Mucosa of stomach (tissue), 1 donor: ENCODE measurements around the gene ABCC4.

ENCODE experiments used
- H3K27me3 ChIP-seq: one replicate; pipeline ENCODE4 v1.7.0; 2013; ENCODE audit warnings: mild to moderate bottlenecking, low read length; ENCODE audit not compliant: control insufficient read depth, insufficient read depth
- H3K36me3 ChIP-seq: one replicate; pipeline ENCODE4 v1.7.0; 2013; ENCODE audit warnings: low read length; ENCODE audit not compliant: control insufficient read depth, insufficient read depth
- H3K4me1 ChIP-seq: one replicate; pipeline ENCODE4 v1.7.0; 2013; ENCODE audit warnings: mild to moderate bottlenecking, low read length; ENCODE audit not compliant: control insufficient read depth, insufficient read depth
- H3K4me3 ChIP-seq: one replicate; pipeline ENCODE4 v1.7.0; 2013; ENCODE audit warnings: low read length
- H3K9ac ChIP-seq: one replicate; pipeline ENCODE4 v1.7.0; 2013; ENCODE audit warnings: mild to moderate bottlenecking, low read length, moderate library complexity
- H3K9me3 ChIP-seq: one replicate; pipeline ENCODE4 v1.7.0; 2013; ENCODE audit warnings: mild to moderate bottlenecking, low read length, moderate library complexity; ENCODE audit not compliant: control insufficient read depth
- donor health status: Pancreatic carcinoma.

ABCC4 gene

GRCh38 chr13:94996445-94996844 lies 304.8 kb downstream of the ABCC4 start:
- Histone ChIP-seq H3K9ac (no peak overlapping the region), H3K4me3 (no peak overlapping the region), H3K36me3 (no peaks in the 10 kb centered on the region), H3K4me1 (no peaks in the 10 kb centered on the region), H3K9me3 (no peaks in the 10 kb centered on the region), H3K27me3 (no peaks in the 10 kb centered on the region)

GRCh38 chr13:94994506-94994905 lies 306.7 kb downstream of the ABCC4 start:
- no peak overlapping the region for H3K9ac ChIP-seq
- H3K36me3 ChIP-seq: no peaks in the 10 kb centered on the region
- H3K4me1 ChIP-seq: no peaks in the 10 kb centered on the region
- no peak overlapping the region for H3K4me3 ChIP-seq
- H3K9me3 ChIP-seq: no peaks in the 10 kb centered on the region
- H3K27me3 ChIP-seq: no peaks in the 10 kb centered on the region

GRCh38 chr13:94993616-94994015 lies 307.6 kb downstream of the ABCC4 start:
- Histone ChIP-seq H3K9me3 (no peaks in the 10 kb centered on the region), H3K36me3 (no peaks in the 10 kb centered on the region), H3K9ac (no peak overlapping the region), H3K4me1 (no peaks in the 10 kb centered on the region), H3K27me3 (no peaks in the 10 kb centered on the region), H3K4me3 (no peak overlapping the region)

GRCh38 chr13:94992036-94992960 lies 309.0 kb downstream of the ABCC4 start:
- no peaks in the 10 kb centered on the region for H3K27me3 ChIP-seq
- H3K4me3 ChIP-seq: no peak overlapping the region
- H3K36me3 ChIP-seq: no peaks in the 10 kb centered on the region
- no peaks in the 10 kb centered on the region for H3K9me3 ChIP-seq
- H3K9ac ChIP-seq: no peak overlapping the region
- H3K4me1 ChIP-seq: no peaks in the 10 kb centered on the region

- Histone ChIP-seq H3K36me3 (no peaks in the 10 kb centered on the region), H3K27me3 (no peaks in the 10 kb centered on the region), H3K4me1 (no peaks in the 10 kb centered on the region), H3K4me3 (no peak overlapping the region), H3K9me3 (no peaks in the 10 kb centered on the region), H3K9ac (no peak overlapping the region)
Measured at GRCh38 chr13:94988654-94989053, 312.6 kb downstream of the ABCC4 start.

GRCh38 chr13:94987869-94988268 lies 313.4 kb downstream of the ABCC4 start:
- Histone ChIP-seq H3K4me3 (no peak overlapping the region), H3K27me3 (no peaks in the 10 kb centered on the region), H3K4me1 (no peaks in the 10 kb centered on the region), H3K9ac (no peak overlapping the region), H3K36me3 (no peaks in the 10 kb centered on the region), H3K9me3 (no peaks in the 10 kb centered on the region)

GRCh38 chr13:94987081-94987480 lies 314.2 kb downstream of the ABCC4 start:
- H3K9ac ChIP-seq: no peak overlapping the region
- H3K4me3 ChIP-seq: no peak overlapping the region
- H3K9me3 ChIP-seq: no peaks in the 10 kb centered on the region
- no peaks in the 10 kb centered on the region for H3K36me3 ChIP-seq
- no peaks in the 10 kb centered on the region for H3K27me3 ChIP-seq
- no peaks in the 10 kb centered on the region for H3K4me1 ChIP-seq

GRCh38 chr13:94984958-94985357 lies 316.3 kb downstream of the ABCC4 start:
- H3K27me3 ChIP-seq: no peaks in the 10 kb centered on the region
- H3K4me1 ChIP-seq: no peaks in the 10 kb centered on the region
- H3K9me3 ChIP-seq: no peaks in the 10 kb centered on the region
- H3K9ac ChIP-seq: no peak overlapping the region
- no peaks in the 10 kb centered on the region for H3K36me3 ChIP-seq
- H3K4me3 ChIP-seq: no peak overlapping the region

GRCh38 chr13:94978516-94978915 lies 322.7 kb downstream of the ABCC4 start:
- Histone ChIP-seq H3K27me3 (no peaks in the 10 kb centered on the region), H3K9me3 (no peaks in the 10 kb centered on the region), H3K4me3 (no peak overlapping the region), H3K4me1 (no peaks in the 10 kb centered on the region), H3K9ac (no peak overlapping the region), H3K36me3 (no peaks in the 10 kb centered on the region)

GRCh38 chr13:94974015-94974951 lies 327.0 kb downstream of the ABCC4 start:
- H3K4me3 ChIP-seq: no peak overlapping the region
- no peak overlapping the region for H3K9ac ChIP-seq
- H3K27me3 ChIP-seq: no peaks in the 10 kb centered on the region
- H3K36me3 ChIP-seq: no peaks in the 10 kb centered on the region
- no peaks in the 10 kb centered on the region for H3K4me1 ChIP-seq
- H3K9me3 ChIP-seq: no peaks in the 10 kb centered on the region

GRCh38 chr13:94972262-94972661 lies 329.0 kb downstream of the ABCC4 start:
- no peak overlapping the region for H3K4me3 ChIP-seq
- peaks cover 4% of the 10 kb centered on the region for H3K27me3 ChIP-seq
- H3K36me3 ChIP-seq: no peaks in the 10 kb centered on the region

More at GRCh38 chr13:94972262-94972661, 329.0 kb downstream of the ABCC4 start:
- Histone ChIP-seq H3K4me1 (no peaks in the 10 kb centered on the region), H3K9ac (no peak overlapping the region), H3K9me3 (no peaks in the 10 kb centered on the region)
